Measurements from ENCODE around the gene FCHO2. TPM values are rescaled to one million over a fixed set of nuclear protein-coding genes. Genes with fewer than 3 reads are reported as not detected.

FCHO2 gene
- total and polyA plus RNA-seq, 2 experiments from 2014 or later = 13.5 to 18.6 TPM

GRCh38 chr5:73027361-73027760 lies 71.5 kb downstream of the FCHO2 start:
- in situ Hi-C loops (cut with MboI) = no loop called here
- H3K36me3 ChIP-seq (ENCODE audit: low read depth) = peaks cover 20% of the 10 kb centered on the region
- no peaks in the 10 kb centered on the region for H3K79me2 ChIP-seq (ENCODE audit: insufficient read depth)
- peaks cover 32% of the 10 kb centered on the region for H3F3A ChIP-seq (ENCODE audit: insufficient read depth)
- H4K20me1 ChIP-seq (ENCODE audit: insufficient read depth) = no peaks in the 10 kb centered on the region
- 95 to 96% methylated on average over 2 of the region's 2 CpGs for WGBS, 2 experiments (ENCODE audit: low coverage in 1 of 2, low lambda C conversion rate in 2 of 2, missing lambda C conversion rate in 2 of 2)
- H3K9me3 ChIP-seq (ENCODE audit: low read depth) = no peaks in the 10 kb centered on the region
- peak; percentile 7 for DNase-seq
- H3K27me3 ChIP-seq (replicated peaks; ENCODE audit: insufficient read depth) = no peaks in the 10 kb centered on the region
- no peak overlapping the region for H3K4me3 ChIP-seq
- H2AFZ ChIP-seq = no peak overlapping the region
- no peak overlapping the region for H3K9ac ChIP-seq
- no peaks in the 10 kb centered on the region for H3K9me2 ChIP-seq (ENCODE audit: insufficient read depth)
- H3K4me2 ChIP-seq (ENCODE audit: unreplicated experiment) = no peak overlapping the region
- peaks cover 38% of the 10 kb centered on the region for H3K4me1 ChIP-seq (ENCODE audit: insufficient read depth)
- TF ChIP-seq EZH2 (IDR thresholded peaks at IDR 0.05; ENCODE audit: insufficient read depth, poor library complexity, severe bottlenecking) (no peak), EZH2phosphoT487 (IDR thresholded peaks at IDR 0.05; ENCODE audit: insufficient read depth, low read depth) (no peak)
- no peak overlapping the region for H3K27ac ChIP-seq

- Histone ChIP-seq H3K27ac (no peak overlapping the region), H4K20me1 (ENCODE audit: insufficient read depth) (no peaks in the 10 kb centered on the region), H3K9ac (no peak overlapping the region), H3K9me2 (ENCODE audit: insufficient read depth) (no peaks in the 10 kb centered on the region), H3K4me2 (ENCODE audit: unreplicated experiment) (no peak overlapping the region), H3K4me3 (no peak overlapping the region), H3K4me1 (ENCODE audit: insufficient read depth) (peaks cover 37% of the 10 kb centered on the region), H3F3A (ENCODE audit: insufficient read depth) (peaks cover 32% of the 10 kb centered on the region), H3K9me3 (ENCODE audit: low read depth) (no peaks in the 10 kb centered on the region), H3K36me3 (ENCODE audit: low read depth) (peaks cover 20% of the 10 kb centered on the region), H3K79me2 (ENCODE audit: insufficient read depth) (no peaks in the 10 kb centered on the region), H3K27me3 (replicated peaks; ENCODE audit: insufficient read depth) (no peaks in the 10 kb centered on the region), H2AFZ (no peak overlapping the region)
- TF ChIP-seq EZH2 (IDR thresholded peaks at IDR 0.05; ENCODE audit: insufficient read depth, poor library complexity, severe bottlenecking) (no peak), EZH2phosphoT487 (IDR thresholded peaks at IDR 0.05; ENCODE audit: insufficient read depth, low read depth) (no peak)
- DNase-seq = no peak
- 98% methylated on average over 4 of the region's 4 CpGs for WGBS, 2 experiments (ENCODE audit: low coverage in 1 of 2, low lambda C conversion rate in 2 of 2, missing lambda C conversion rate in 2 of 2)
- in situ Hi-C loops (cut with MboI) = no loop called here
Measured at GRCh38 chr5:73027816-73028215, 72.0 kb downstream of the FCHO2 start.

GRCh38 chr5:73028991-73029595 lies 73.3 kb downstream of the FCHO2 start:
- Histone ChIP-seq H3K4me3 (no peak overlapping the region), H3K4me1 (ENCODE audit: insufficient read depth) (peaks cover 37% of the 10 kb centered on the region), H3K36me3 (ENCODE audit: low read depth) (peaks cover 20% of the 10 kb centered on the region), H3K9me3 (ENCODE audit: low read depth) (no peaks in the 10 kb centered on the region), H4K20me1 (ENCODE audit: insufficient read depth) (no peaks in the 10 kb centered on the region), H3K27me3 (replicated peaks; ENCODE audit: insufficient read depth) (no peaks in the 10 kb centered on the region), H2AFZ (no peak overlapping the region), H3K9me2 (ENCODE audit: insufficient read depth) (no peaks in the 10 kb centered on the region; the same call in 1 of the 2 replicates), H3K27ac (0 out of 2 replicates have a peak overlapping the region, but pooled peaks have one; percentile 0), H3K79me2 (ENCODE audit: insufficient read depth) (peaks cover 6% of the 10 kb centered on the region; the same call in 1 of the 2 replicates), H3K4me2 (ENCODE audit: unreplicated experiment) (no peak overlapping the region), H3F3A (ENCODE audit: insufficient read depth) (peaks cover 32% of the 10 kb centered on the region), H3K9ac (no peak overlapping the region)
- 61 to 79% methylated on average over 1 of the region's 1 CpG for WGBS, 2 experiments (ENCODE audit: low coverage in 1 of 2, low lambda C conversion rate in 2 of 2, missing lambda C conversion rate in 2 of 2)
- in situ Hi-C loops (cut with MboI) = no loop called here
- TF ChIP-seq EZH2 (IDR thresholded peaks at IDR 0.05; ENCODE audit: insufficient read depth, poor library complexity, severe bottlenecking) = no peak
- DNase-seq = peak; percentile 18

GRCh38 chr5:73030531-73030930 lies 74.7 kb downstream of the FCHO2 start:
- H3K36me3 ChIP-seq (ENCODE audit: low read depth) = peaks cover 16% of the 10 kb centered on the region
- peak overlapping the region; percentile 64 for H3K27ac ChIP-seq
- in situ Hi-C loops (cut with MboI) = no loop called here
- 0 out of 2 replicates have a peak overlapping the region, but pooled peaks have one; percentile 2 for H3K4me3 ChIP-seq
- peaks cover 37% of the 10 kb centered on the region for H3K4me1 ChIP-seq (ENCODE audit: insufficient read depth)
- DNase-seq = peak; percentile 32
- H3K79me2 ChIP-seq (ENCODE audit: insufficient read depth) = peaks cover 6% of the 10 kb centered on the region; the same call in 1 of the 2 replicates
- H3K4me2 ChIP-seq (ENCODE audit: unreplicated experiment) = peak overlapping the region; percentile 74
- H3K9ac ChIP-seq = peak overlapping the region; percentile 5; the same call in 1 of the 2 replicates
- no peaks in the 10 kb centered on the region; the same call in 1 of the 2 replicates for H3K9me2 ChIP-seq (ENCODE audit: insufficient read depth)
- no peaks in the 10 kb centered on the region for H3K27me3 ChIP-seq (replicated peaks; ENCODE audit: insufficient read depth)
- H2AFZ ChIP-seq = no peak overlapping the region
- H4K20me1 ChIP-seq (ENCODE audit: insufficient read depth) = no peaks in the 10 kb centered on the region
- H3F3A ChIP-seq (ENCODE audit: insufficient read depth) = peaks cover 32% of the 10 kb centered on the region
- WGBS, 2 experiments (ENCODE audit: low coverage in 1 of 2, low lambda C conversion rate in 2 of 2, missing lambda C conversion rate in 2 of 2) = 76 to 87% methylated on average over 1 of the region's 1 CpG
- H3K9me3 ChIP-seq (ENCODE audit: low read depth) = no peaks in the 10 kb centered on the region
- TF ChIP-seq EZH2phosphoT487 (IDR thresholded peaks at IDR 0.05; ENCODE audit: insufficient read depth, low read depth) = no peak
- TF ChIP-seq EZH2 (IDR thresholded peaks at IDR 0.05; ENCODE audit: insufficient read depth, poor library complexity, severe bottlenecking) = no peak

Measured in GM23248 (cell line).